ACC112 (cell line): ENCODE measurements around the gene ERGIC1.

ENCODE experiments used
- H2AFZ ChIP-seq: fragments of 200-600 bp; sonication (generic); one replicate; pipeline ENCODE4 v1.6.0; 2017; ENCODE audit warnings: antibody characterized with exemption, low read length; ENCODE audit not compliant: unreplicated experiment
- H3K27ac ChIP-seq: fragments of 200-600 bp; sonication (generic); 2 replicates; pipeline ENCODE4 v1.5.1; 2014; ENCODE audit warnings: low read depth, mild to moderate bottlenecking, antibody characterized with exemption, low read length, moderate library complexity
- H3K27me3 ChIP-seq: fragments of 200-600 bp; sonication (generic); 2 replicates; pipeline ENCODE4 v1.6.1; 2014; ENCODE audit warnings: mild to moderate bottlenecking, antibody characterized with exemption, low read length, moderate library complexity, mixed read lengths; ENCODE audit not compliant: insufficient read depth
- H3K36me3 ChIP-seq: fragments of 200-600 bp; sonication (generic); 2 replicates; pipeline ENCODE4 v1.6.1; 2016; ENCODE audit warnings: mild to moderate bottlenecking, antibody characterized with exemption, low read length, moderate library complexity, mixed read lengths; ENCODE audit not compliant: insufficient read depth
- H3K4me1 ChIP-seq: fragments of 200-600 bp; sonication (generic); one replicate; pipeline ENCODE4 v1.6.1; 2016; ENCODE audit warnings: low read length, mixed read lengths; ENCODE audit not compliant: insufficient read depth, unreplicated experiment, control insufficient read depth
- H3K4me3 ChIP-seq: fragments of 200-600 bp; sonication (generic); 2 replicates; pipeline ENCODE4 v1.5.1; 2014; ENCODE audit warnings: mild to moderate bottlenecking, low read depth, low read length
- H3K79me2 ChIP-seq: fragments of 200-600 bp; sonication (generic); one replicate; pipeline ENCODE4 v1.6.0; 2016; ENCODE audit warnings: low read length; ENCODE audit not compliant: control insufficient read depth, unreplicated experiment, insufficient read depth

Gene ERGIC1

GRCh38 chr5:172883066-172883465 is 49.0 kb downstream of the ERGIC1 start:
- H3K4me3 ChIP-seq: no peak overlapping the region
- peaks cover 47% of the 10 kb centered on the region for H3K4me1 ChIP-seq
- peaks cover 10% of the 10 kb centered on the region; the same call in 1 of the 2 replicates for H3K36me3 ChIP-seq
- H2AFZ ChIP-seq: no peak overlapping the region
- peaks cover 86% of the 10 kb centered on the region for H3K79me2 ChIP-seq
- no peaks in the 10 kb centered on the region for H3K27me3 ChIP-seq
- peak overlapping the region; percentile 88; the same call in 1 of the 2 replicates for H3K27ac ChIP-seq

GRCh38 chr5:172885597-172886340 is 51.7 kb downstream of the ERGIC1 start:
- no peak overlapping the region for H2AFZ ChIP-seq
- peaks cover 10% of the 10 kb centered on the region; the same call in 1 of the 2 replicates for H3K36me3 ChIP-seq
- H3K79me2 ChIP-seq: peaks cover 66% of the 10 kb centered on the region
- 0 out of 2 replicates have a peak overlapping the region, but pooled peaks have one; percentile 40 for H3K27ac ChIP-seq
- H3K4me3 ChIP-seq: no peak overlapping the region
- H3K4me1 ChIP-seq: peaks cover 32% of the 10 kb centered on the region
- no peaks in the 10 kb centered on the region for H3K27me3 ChIP-seq

- H3K36me3 ChIP-seq: peaks cover 14% of the 10 kb centered on the region; the same call in 1 of the 2 replicates
- H3K79me2 ChIP-seq: peaks cover 60% of the 10 kb centered on the region
These were observed 52.4 kb downstream of the ERGIC1 start for GRCh38 chr5:172886476-172886875.

GRCh38 chr5:172886974-172887501 is 53.0 kb downstream of the ERGIC1 start:
- peak overlapping the region; percentile 40 for H3K27ac ChIP-seq
- no peak overlapping the region for H3K4me3 ChIP-seq
- H2AFZ ChIP-seq: no peak overlapping the region
- H3K4me1 ChIP-seq: peaks cover 33% of the 10 kb centered on the region
- H3K79me2 ChIP-seq: peaks cover 54% of the 10 kb centered on the region
- H3K27me3 ChIP-seq: no peaks in the 10 kb centered on the region
- H3K36me3 ChIP-seq: peaks cover 14% of the 10 kb centered on the region; the same call in 1 of the 2 replicates

More at GRCh38 chr5:172886476-172886875, 52.4 kb downstream of the ERGIC1 start:
- no peaks in the 10 kb centered on the region for H3K27me3 ChIP-seq
- H3K4me1 ChIP-seq: peaks cover 34% of the 10 kb centered on the region
- peak overlapping the region; percentile 40; the same call in 1 of the 2 replicates for H3K27ac ChIP-seq
- no peak overlapping the region for H2AFZ ChIP-seq
- H3K4me3 ChIP-seq: no peak overlapping the region

GRCh38 chr5:172887692-172888091 is 53.6 kb downstream of the ERGIC1 start:
- peaks cover 50% of the 10 kb centered on the region for H3K79me2 ChIP-seq
- peaks cover 33% of the 10 kb centered on the region for H3K4me1 ChIP-seq
- peaks cover 14% of the 10 kb centered on the region; the same call in 1 of the 2 replicates for H3K36me3 ChIP-seq
- H2AFZ ChIP-seq: no peak overlapping the region
- H3K27ac ChIP-seq: peak overlapping the region; percentile 40
- H3K27me3 ChIP-seq: no peaks in the 10 kb centered on the region
- H3K4me3 ChIP-seq: no peak overlapping the region

- H3K79me2 ChIP-seq: peaks cover 23% of the 10 kb centered on the region
- H3K27me3 ChIP-seq: no peaks in the 10 kb centered on the region
- no peak overlapping the region for H2AFZ ChIP-seq
- peaks cover 31% of the 10 kb centered on the region for H3K4me1 ChIP-seq
- no peak overlapping the region for H3K4me3 ChIP-seq
- peak overlapping the region; percentile 93; the same call in 1 of the 2 replicates for H3K27ac ChIP-seq
- peaks cover 8% of the 10 kb centered on the region; the same call in 1 of the 2 replicates for H3K36me3 ChIP-seq
These were observed 56.6 kb downstream of the ERGIC1 start for GRCh38 chr5:172890659-172891058.

GRCh38 chr5:172891716-172892421 is 57.8 kb downstream of the ERGIC1 start:
- H3K27ac ChIP-seq: peak overlapping the region; percentile 93

GRCh38 chr5:172892713-172893112 is 58.7 kb downstream of the ERGIC1 start:
- H3K27ac ChIP-seq: peak overlapping the region; percentile 93
- no peaks in the 10 kb centered on the region for H3K27me3 ChIP-seq
- peaks cover 32% of the 10 kb centered on the region for H3K4me1 ChIP-seq
- H3K4me3 ChIP-seq: no peak overlapping the region
- no peak overlapping the region for H2AFZ ChIP-seq
- H3K79me2 ChIP-seq: peaks cover 6% of the 10 kb centered on the region
- H3K36me3 ChIP-seq: 0 out of 2 replicates have a peak, but pooled peaks cover 8% of the 10 kb centered on the region

More at GRCh38 chr5:172891716-172892421, 57.8 kb downstream of the ERGIC1 start:
- peaks cover 12% of the 10 kb centered on the region for H3K79me2 ChIP-seq
- H3K27me3 ChIP-seq: no peaks in the 10 kb centered on the region
- 0 out of 2 replicates have a peak, but pooled peaks cover 8% of the 10 kb centered on the region for H3K36me3 ChIP-seq
- no peak overlapping the region for H2AFZ ChIP-seq
- peaks cover 29% of the 10 kb centered on the region for H3K4me1 ChIP-seq
- no peak overlapping the region for H3K4me3 ChIP-seq

GRCh38 chr5:172894767-172895388 is 60.8 kb downstream of the ERGIC1 start:
- Histone ChIP-seq H3K27me3 (no peaks in the 10 kb centered on the region), H3K79me2 (peaks cover 6% of the 10 kb centered on the region), H3K4me1 (peaks cover 46% of the 10 kb centered on the region), H3K27ac (peak overlapping the region; percentile 99), H3K36me3 (peaks cover 17% of the 10 kb centered on the region; the same call in 1 of the 2 replicates), H2AFZ (no peak overlapping the region), H3K4me3 (no peak overlapping the region)

- H3K36me3 ChIP-seq: peaks cover 18% of the 10 kb centered on the region; the same call in 1 of the 2 replicates
These were observed 61.5 kb downstream of the ERGIC1 start for GRCh38 chr5:172895549-172895948.

More at GRCh38 chr5:172895549-172895948, 61.5 kb downstream of the ERGIC1 start:
- Histone ChIP-seq H2AFZ (no peak overlapping the region), H3K79me2 (peaks cover 5% of the 10 kb centered on the region), H3K4me1 (peaks cover 46% of the 10 kb centered on the region), H3K27me3 (no peaks in the 10 kb centered on the region), H3K27ac (peak overlapping the region; percentile 99), H3K4me3 (no peak overlapping the region)
